GM18909 (cell line): ENCODE measurements around the gene RBMX.
A peak's percentile ranks its signal among the peaks of the same experiment; 100 is the strongest.
"Not testable (repeated sequence)": the region's sequence is repeated elsewhere in the genome, so short reads cannot be mapped to it uniquely, and the experiment has no call there.

Experiments
- ATAC-seq: cut with Tn5 transposase; IDR thresholded peaks from one replicate; pipeline ENCODE4 v1.9.1; 2021; ENCODE audit warnings: mild to moderate bottlenecking; ENCODE audit not compliant: unreplicated experiment, poor library complexity

Gene RBMX

GRCh38 chrX:136880452-136881013, at the start of gene RBMX:
RBMX (minus strand) TSS chrX:136880725; CDS start chrX:136879427, 1,298 bp downstream.
- peak; percentile 96 for ATAC-seq

GRCh38 chrX:136921438-136921837, 40.9 kb upstream of the RBMX start:
- not testable (repeated sequence) for ATAC-seq

- ATAC-seq, result no peak
These were observed 39.5 kb upstream of the RBMX start for GRCh38 chrX:136920001-136920400.

GRCh38 chrX:136916827-136917226, 36.3 kb upstream of the RBMX start:
- no peak for ATAC-seq

GRCh38 chrX:136911661-136912060, 31.1 kb upstream of the RBMX start:
- not testable (repeated sequence) for ATAC-seq

- no peak for ATAC-seq
These were observed 30.7 kb upstream of the RBMX start for GRCh38 chrX:136911253-136911652.

- ATAC-seq, result no peak
These were observed 30.1 kb upstream of the RBMX start for GRCh38 chrX:136910565-136911035.

- peak; percentile 68 for ATAC-seq
These were observed 29.4 kb upstream of the RBMX start for GRCh38 chrX:136909706-136910564.

GRCh38 chrX:136909119-136909705, 28.7 kb upstream of the RBMX start:
- ATAC-seq, result peak; percentile 72

GRCh38 chrX:136907621-136908020, 27.1 kb upstream of the RBMX start:
- no peak for ATAC-seq

GRCh38 chrX:136906921-136907510, 26.5 kb upstream of the RBMX start:
- ATAC-seq, result no peak

- not testable (repeated sequence) for ATAC-seq
These were observed 23.5 kb upstream of the RBMX start for GRCh38 chrX:136904067-136904466.

- not testable (repeated sequence) for ATAC-seq
These were observed 19.5 kb upstream of the RBMX start for GRCh38 chrX:136900071-136900470.

GRCh38 chrX:136899221-136899620, 18.7 kb upstream of the RBMX start:
- no peak for ATAC-seq

GRCh38 chrX:136898752-136899151, 18.2 kb upstream of the RBMX start:
- not testable (repeated sequence) for ATAC-seq

- ATAC-seq, result no peak
These were observed 15.8 kb upstream of the RBMX start for GRCh38 chrX:136896121-136896914.

- ATAC-seq, result no peak
These were observed 11.9 kb upstream of the RBMX start for GRCh38 chrX:136892412-136892811.

GRCh38 chrX:136890596-136890995, 10.1 kb upstream of the RBMX start:
- not testable (repeated sequence) for ATAC-seq

GRCh38 chrX:136889269-136889668, 8.7 kb upstream of the RBMX start:
- no peak for ATAC-seq

- ATAC-seq, result peak; percentile 33
These were observed 498 bp downstream of the RBMX start for GRCh38 chrX:136880003-136880451.
